Osteoblast (primary cell): ENCODE results near the gene CSF3. TPM values are rescaled to one million over a fixed set of nuclear protein-coding genes. Genes with fewer than 3 reads are reported as not detected.

Experiments
- DNase-seq: peaks from one replicate; pipeline ENCODE4 v3.0.0; 2011; ENCODE audit warnings: low spot score, mixed read lengths; ENCODE audit not compliant: insufficient read length; ENCODE audit errors: missing footprints
- H2AFZ ChIP-seq: 2 replicates; pipeline ENCODE4 v1.6.0; 2011; ENCODE audit warnings: mild to moderate bottlenecking, low read length
- H3K27ac ChIP-seq: 2 replicates; pipeline ENCODE4 v1.5.1; 2011; ENCODE audit warnings: mild to moderate bottlenecking, low read depth, low read length, moderate library complexity
- H3K27me3 ChIP-seq: 2 replicates; pipeline ENCODE4 v1.6.0; 2012; ENCODE audit warnings: mild to moderate bottlenecking, control low read depth, inconsistent platforms, low read length, moderate library complexity; ENCODE audit not compliant: insufficient read depth
- H3K36me3 ChIP-seq: 2 replicates; pipeline ENCODE4 v1.5.1; 2011; ENCODE audit warnings: mild to moderate bottlenecking, low read length, control low read depth, moderate library complexity; ENCODE audit not compliant: insufficient read depth
- H3K4me1 ChIP-seq: 2 replicates; pipeline ENCODE4 v1.5.1; 2011; ENCODE audit warnings: mild to moderate bottlenecking, low read length, control low read depth, moderate library complexity; ENCODE audit not compliant: insufficient read depth
- H3K4me2 ChIP-seq: 2 replicates; pipeline ENCODE4 v1.6.0; 2011; ENCODE audit warnings: mild to moderate bottlenecking, low read length; ENCODE audit not compliant: insufficient read depth
- H3K4me3 ChIP-seq: fragments of 200-600 bp; sonication (generic); 3 replicates; pipeline ENCODE4 v1.5.1; 2012; ENCODE audit warnings: mild to moderate bottlenecking, low read length, inconsistent platforms; ENCODE audit not compliant: insufficient read depth
- H3K79me2 ChIP-seq: 2 replicates; pipeline ENCODE4 v1.6.0; 2012; ENCODE audit warnings: mild to moderate bottlenecking, low read length, control low read depth, inconsistent platforms; ENCODE audit not compliant: insufficient read depth
- H3K9me3 ChIP-seq: 2 replicates; pipeline ENCODE4 v1.5.1; 2011; ENCODE audit warnings: low read depth, low read length, control low read depth
- H4K20me1 ChIP-seq: 2 replicates; pipeline ENCODE4 v1.6.0; 2012; ENCODE audit warnings: mild to moderate bottlenecking, low read length, control low read depth; ENCODE audit not compliant: insufficient read depth
- total RNA-seq: library from RNA; depleted of rRNA; stranded (reverse); fragments of >200 nt; gene quantifications from 2 replicates; pipeline ENCODE4 v1.2.3, GENCODE V29; 2012
- TF ChIP-seq, protein P1 (sequence below): IDR thresholded peaks from 2 replicates; pipeline ENCODE4 v1.5.1; 2011; ENCODE audit warnings: mild to moderate bottlenecking, low read depth, low read length, moderate library complexity; ENCODE audit errors: extremely low read depth

The CSF3 gene
- total RNA-seq, 1 donor, result not detected

DNA sequence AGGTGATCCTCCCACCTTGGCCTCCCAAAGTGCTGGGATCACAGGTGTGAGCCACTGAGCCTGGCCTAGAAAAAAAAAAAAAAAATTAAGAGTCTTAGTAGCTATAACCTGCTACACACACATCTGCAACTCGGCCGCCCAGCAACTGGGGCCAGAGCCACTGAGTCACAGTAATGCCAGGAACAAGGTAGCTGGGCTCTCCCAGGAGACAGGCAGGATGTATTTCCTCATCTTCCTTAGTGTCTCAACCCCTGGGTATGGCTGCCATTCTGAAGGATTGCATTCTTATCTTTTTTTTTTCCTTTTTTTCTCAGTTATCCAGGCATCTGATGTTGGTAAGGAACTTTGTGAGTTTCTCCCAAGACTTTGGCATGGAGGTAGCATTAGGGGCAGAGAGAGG is 41.7 kb upstream of the CSF3 start:
- no peaks in the 10 kb centered on the region for H4K20me1 ChIP-seq
- H3K27me3 ChIP-seq, result peaks cover 10% of the 10 kb centered on the region
- H2AFZ ChIP-seq, result peak overlapping the region; percentile 1
- DNase-seq, result no peak
- no peaks in the 10 kb centered on the region for H3K36me3 ChIP-seq
- H3K27ac ChIP-seq, result no peak overlapping the region
- TF ChIP-seq, protein P1, sequence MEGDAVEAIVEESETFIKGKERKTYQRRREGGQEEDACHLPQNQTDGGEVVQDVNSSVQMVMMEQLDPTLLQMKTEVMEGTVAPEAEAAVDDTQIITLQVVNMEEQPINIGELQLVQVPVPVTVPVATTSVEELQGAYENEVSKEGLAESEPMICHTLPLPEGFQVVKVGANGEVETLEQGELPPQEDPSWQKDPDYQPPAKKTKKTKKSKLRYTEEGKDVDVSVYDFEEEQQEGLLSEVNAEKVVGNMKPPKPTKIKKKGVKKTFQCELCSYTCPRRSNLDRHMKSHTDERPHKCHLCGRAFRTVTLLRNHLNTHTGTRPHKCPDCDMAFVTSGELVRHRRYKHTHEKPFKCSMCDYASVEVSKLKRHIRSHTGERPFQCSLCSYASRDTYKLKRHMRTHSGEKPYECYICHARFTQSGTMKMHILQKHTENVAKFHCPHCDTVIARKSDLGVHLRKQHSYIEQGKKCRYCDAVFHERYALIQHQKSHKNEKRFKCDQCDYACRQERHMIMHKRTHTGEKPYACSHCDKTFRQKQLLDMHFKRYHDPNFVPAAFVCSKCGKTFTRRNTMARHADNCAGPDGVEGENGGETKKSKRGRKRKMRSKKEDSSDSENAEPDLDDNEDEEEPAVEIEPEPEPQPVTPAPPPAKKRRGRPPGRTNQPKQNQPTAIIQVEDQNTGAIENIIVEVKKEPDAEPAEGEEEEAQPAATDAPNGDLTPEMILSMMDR, result no peak
- no peaks in the 10 kb centered on the region for H3K9me3 ChIP-seq
- H3K4me2 ChIP-seq, result no peak overlapping the region
- peaks cover 14% of the 10 kb centered on the region for H3K4me1 ChIP-seq
- H3K4me3 ChIP-seq, result no peak overlapping the region
- no peaks in the 10 kb centered on the region for H3K79me2 ChIP-seq

DNA sequence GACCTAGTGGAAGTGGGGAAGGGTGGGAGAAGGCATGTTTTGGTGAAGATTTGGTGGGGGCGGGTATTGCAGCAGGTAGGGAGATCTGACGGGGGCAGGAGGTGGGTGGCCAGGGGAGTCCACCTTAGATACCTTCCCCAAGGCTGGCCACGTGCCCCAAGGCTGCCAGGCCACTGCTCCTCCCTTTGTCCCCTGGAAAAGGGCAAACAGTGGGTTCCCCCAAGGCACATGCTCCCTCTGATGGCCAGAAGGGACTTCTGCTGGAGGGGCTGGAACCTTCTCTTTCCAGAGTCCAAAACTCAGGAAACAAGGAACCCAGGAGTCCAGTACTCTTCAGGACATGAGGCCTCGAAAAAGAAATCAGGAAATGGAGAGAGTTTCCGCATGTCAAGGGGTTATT is 40.8 kb upstream of the CSF3 start:
- no peaks in the 10 kb centered on the region for H3K79me2 ChIP-seq
- peaks cover 7% of the 10 kb centered on the region for H3K27me3 ChIP-seq
- peaks cover 21% of the 10 kb centered on the region for H3K4me1 ChIP-seq
- no peak overlapping the region for H3K27ac ChIP-seq
- no peak overlapping the region for H3K4me3 ChIP-seq
- no peak overlapping the region for H3K4me2 ChIP-seq
- DNase-seq, result no peak
- H4K20me1 ChIP-seq, result no peaks in the 10 kb centered on the region
- no peaks in the 10 kb centered on the region for H3K9me3 ChIP-seq
- H3K36me3 ChIP-seq, result no peaks in the 10 kb centered on the region
- TF ChIP-seq, protein P1, result no peak
- H2AFZ ChIP-seq, result no peak overlapping the region

DNA sequence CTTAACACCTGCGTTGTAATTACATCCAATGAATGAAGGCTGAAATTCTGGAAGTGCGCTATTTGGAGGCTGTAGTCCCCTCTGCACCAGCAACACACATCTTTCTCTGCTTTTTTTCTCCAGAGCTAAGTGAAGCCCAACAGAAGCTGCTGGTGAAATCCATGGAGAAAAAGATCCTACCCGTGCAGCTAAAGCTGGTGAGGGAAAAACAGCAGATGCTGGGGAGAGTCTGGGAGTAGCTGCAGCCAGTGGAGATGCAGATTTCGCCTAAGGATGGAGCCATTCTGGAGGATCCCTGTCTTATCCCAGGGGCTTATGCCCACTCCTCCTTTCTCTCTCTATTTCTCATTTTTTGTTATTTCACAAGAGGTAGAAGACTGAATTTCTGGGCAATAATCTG is 39.4 kb upstream of the CSF3 start:
- peaks cover 29% of the 10 kb centered on the region for H3K4me1 ChIP-seq
- TF ChIP-seq, protein P1, result no peak
- no peak overlapping the region for H3K4me3 ChIP-seq
- H2AFZ ChIP-seq, result no peak overlapping the region
- peaks cover 2% of the 10 kb centered on the region for H3K79me2 ChIP-seq
- DNase-seq, result no peak
- H3K27me3 ChIP-seq, result no peaks in the 10 kb centered on the region
- H3K9me3 ChIP-seq, result no peaks in the 10 kb centered on the region
- H3K27ac ChIP-seq, result no peak overlapping the region
- no peaks in the 10 kb centered on the region for H3K36me3 ChIP-seq
- H4K20me1 ChIP-seq, result no peaks in the 10 kb centered on the region
- H3K4me2 ChIP-seq, result no peak overlapping the region

GRCh38 chr17:39979016-39979670 is 36.1 kb upstream of the CSF3 start:
- peak overlapping the region; percentile 70 for H3K4me3 ChIP-seq

More at GRCh38 chr17:39979016-39979670, 36.1 kb upstream of the CSF3 start:
- peaks cover 25% of the 10 kb centered on the region for H3K4me1 ChIP-seq
- DNase-seq, result peak; percentile 94
- peak overlapping the region; percentile 69 for H3K27ac ChIP-seq
- peak overlapping the region; percentile 96 for H3K4me2 ChIP-seq
- no peaks in the 10 kb centered on the region for H3K27me3 ChIP-seq
- H3K79me2 ChIP-seq, result peaks cover 32% of the 10 kb centered on the region
- peak overlapping the region; percentile 0 for H2AFZ ChIP-seq
- TF ChIP-seq, protein P1, result no peak
- no peaks in the 10 kb centered on the region for H3K9me3 ChIP-seq
- peaks cover under 1% of the 10 kb centered on the region for H3K36me3 ChIP-seq
- peaks cover 22% of the 10 kb centered on the region for H4K20me1 ChIP-seq
